Measurements from ENCODE around the gene TPSB2. TPM values are rescaled to one million over a fixed set of nuclear protein-coding genes. Genes with fewer than 3 reads are reported as not detected.

The TPSB2 gene
- total RNA-seq, 1 donor from 2014 or later = not detected

DNA sequence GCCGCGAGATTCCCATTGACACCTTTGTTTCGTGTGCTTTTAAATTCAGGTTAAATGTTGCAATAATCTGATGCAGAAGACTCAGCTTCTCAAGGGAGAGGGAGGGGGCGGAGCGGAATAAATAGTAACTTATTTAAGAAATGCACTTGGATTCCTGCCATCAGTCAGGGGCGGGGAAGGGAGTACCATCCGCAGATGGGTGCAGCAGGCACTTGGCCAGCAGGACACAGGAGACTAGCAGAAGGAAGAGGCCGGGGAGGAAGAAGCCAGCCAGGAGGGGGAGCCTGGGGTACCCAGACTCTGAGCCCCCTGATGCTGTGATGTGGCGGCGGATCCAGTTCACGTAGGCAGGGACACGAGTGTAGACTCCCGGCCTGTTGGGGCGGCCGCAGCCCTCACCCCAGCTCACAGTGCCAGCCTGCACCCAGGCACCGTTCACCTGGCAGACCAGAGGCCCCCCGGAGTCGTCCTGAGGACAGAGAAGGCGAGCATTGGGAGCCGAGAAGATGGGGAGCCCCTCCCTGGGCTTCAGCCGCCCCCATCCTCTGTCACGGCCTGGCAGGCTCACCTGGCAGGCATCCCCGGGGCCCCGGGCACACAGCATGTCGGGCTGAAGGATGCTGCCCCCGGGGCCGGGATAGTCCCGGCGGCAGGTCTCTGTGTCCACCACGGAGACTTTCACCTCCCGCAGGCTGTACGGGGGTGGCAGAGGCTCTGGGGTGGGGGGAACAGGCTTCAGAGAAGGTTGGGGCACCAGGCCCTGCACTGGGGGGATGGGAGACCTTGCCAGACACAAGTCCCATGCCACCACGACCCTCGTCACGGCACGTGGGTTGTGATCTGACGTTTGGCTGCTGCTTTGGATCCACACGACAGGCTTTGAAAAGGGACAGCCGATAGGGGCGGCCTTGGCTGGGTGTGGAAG, 8.1 kb downstream of the TPSB2 start:
- DNase-seq (ENCODE audit: extremely low read depth, low read depth, low spot score) = no peak

DNA sequence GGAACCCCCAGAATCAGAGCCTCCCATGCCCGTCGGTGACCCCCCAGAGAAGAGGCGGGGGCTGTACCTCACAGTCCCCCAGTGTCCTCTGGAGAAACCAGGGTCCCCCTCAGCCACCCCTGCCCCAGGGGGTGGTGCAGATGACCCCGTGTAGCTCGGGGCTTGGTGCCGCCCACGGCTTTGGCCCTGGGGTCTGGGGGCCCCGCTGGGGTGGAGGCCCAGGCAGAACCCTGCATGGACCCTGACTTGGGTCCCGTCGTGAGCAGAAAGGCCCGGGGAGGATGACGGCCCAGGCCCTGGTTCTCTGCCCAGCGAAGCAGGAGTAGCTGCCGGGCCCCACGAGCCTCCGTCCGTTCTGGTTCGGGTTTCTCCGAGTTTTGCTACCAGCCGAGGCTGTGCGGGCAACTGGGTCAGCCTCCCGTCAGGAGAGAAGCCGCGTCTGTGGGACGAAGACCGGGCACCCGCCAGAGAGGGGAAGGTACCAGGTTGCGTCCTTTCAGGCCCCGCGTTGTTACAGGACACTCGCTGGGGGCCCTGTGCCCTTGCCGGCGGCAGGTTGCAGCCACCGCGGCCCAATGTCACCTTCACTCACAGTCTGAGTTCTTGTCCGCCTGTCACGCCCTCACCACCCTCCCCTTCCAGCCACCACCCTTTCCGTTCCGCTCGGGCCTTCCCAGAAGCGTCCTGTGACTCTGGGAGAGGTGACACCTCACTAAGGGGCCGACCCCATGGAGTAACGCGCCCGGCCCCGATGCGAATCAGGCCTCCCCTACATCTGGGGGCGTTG, 8.9 kb downstream of the TPSB2 start:
- DNase-seq (ENCODE audit: extremely low read depth, low read depth, low spot score) = no peak

DNA sequence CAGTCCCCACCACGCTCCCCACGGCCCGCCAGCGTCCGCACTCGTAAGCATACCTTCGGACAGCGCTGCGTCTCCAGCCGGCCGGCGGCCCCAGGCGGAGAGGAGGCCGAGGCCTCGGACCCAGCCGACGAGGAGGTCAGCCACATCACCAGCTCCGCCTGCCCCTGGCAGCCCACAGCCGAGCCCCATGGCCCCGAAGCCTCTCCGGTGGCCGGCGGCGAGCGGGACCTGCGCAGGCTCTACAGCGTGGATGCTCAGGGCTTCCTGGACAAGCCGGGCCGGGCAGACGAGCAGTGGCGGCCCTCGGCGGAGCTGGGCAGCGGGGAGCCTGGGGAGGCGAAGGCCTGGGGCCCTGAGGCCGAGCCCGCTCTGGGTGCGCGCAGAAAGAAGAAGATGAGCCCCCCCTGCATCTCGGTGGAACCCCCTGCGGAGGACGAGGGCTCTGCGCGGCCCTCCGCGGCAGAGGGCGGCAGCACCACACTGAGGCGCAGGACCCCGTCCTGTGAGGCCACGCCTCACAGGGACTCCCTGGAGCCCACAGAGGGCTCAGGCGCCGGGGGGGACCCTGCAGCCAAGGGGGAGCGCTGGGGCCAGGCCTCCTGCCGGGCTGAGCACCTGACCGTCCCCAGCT, 9.8 kb downstream of the TPSB2 start:
- no peak for DNase-seq (ENCODE audit: extremely low read depth, low read depth, low spot score)

DNA sequence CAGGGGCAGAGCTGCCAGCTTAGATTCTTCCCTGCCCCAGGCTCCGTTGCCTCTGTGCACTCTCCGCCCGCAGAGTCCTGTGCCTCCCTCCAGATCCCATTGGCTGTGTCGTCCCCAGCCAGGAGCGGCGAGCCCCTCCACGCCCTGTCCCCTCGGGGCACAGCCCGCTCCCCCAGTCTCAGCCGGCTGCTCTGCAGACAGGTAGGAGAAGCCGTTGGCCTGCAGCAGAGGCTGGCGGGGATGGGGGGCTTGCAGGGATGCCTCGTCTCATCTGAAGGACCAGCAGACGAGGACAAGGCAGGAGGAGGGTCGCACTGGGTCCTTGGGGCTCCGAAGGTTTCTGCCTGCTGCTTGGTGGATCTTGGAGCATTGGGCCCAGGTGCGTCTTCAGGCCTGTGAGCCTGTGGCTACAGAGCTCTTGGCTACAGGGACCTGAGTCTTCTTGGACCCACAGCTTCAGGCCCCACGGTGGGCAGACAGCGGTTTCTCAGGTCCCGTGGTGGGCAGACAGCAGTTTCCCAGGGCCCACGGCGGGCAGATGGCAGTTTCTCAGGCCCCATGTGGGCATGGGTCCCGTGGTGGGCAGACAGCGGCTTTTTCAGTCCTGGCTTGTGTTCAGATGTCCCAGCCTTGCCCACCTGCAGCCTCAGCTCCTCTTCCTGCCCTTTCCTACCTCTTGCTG, 10.9 kb downstream of the TPSB2 start:
- DNase-seq (ENCODE audit: extremely low read depth, low read depth, low spot score) = no peak

DNA sequence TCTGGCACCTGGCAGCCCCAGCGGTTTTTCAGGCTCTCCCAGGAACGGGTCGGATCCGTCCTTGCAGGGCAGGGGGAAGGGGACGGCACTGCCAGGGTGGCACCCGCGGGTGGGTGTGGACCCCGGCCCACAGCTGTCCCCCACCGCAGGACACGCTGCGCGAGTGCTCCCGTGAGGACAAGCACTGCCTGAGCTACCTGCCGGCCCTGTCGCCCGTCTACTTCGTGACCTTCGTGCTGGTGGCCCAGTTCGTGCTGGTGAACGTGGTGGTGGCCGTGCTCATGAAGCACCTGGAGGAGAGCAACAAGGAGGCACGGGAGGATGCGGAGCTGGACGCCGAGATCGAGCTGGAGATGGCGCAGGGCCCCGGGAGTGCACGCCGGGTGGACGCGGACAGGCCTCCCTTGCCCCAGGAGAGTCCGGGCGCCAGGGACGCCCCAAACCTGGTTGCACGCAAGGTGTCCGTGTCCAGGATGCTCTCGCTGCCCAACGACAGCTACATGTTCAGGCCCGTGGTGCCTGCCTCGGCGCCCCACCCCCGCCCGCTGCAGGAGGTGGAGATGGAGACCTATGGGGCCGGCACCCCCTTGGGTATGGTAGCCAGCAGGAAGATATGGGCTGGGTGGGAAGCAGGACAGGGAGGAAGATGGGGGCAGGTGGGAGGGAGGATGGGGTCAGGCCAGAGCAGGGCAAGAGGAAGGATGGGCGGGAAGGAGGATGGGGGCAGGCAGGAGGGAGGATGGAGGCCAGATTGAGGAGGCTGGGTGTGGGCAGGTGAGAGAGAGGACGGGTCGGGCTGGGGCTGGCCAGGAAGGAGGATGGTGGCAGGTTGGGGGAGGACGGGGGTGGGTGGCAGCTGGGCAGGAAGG, 11.7 kb downstream of the TPSB2 start:
- no peak for DNase-seq (ENCODE audit: extremely low read depth, low read depth, low spot score)

DNA sequence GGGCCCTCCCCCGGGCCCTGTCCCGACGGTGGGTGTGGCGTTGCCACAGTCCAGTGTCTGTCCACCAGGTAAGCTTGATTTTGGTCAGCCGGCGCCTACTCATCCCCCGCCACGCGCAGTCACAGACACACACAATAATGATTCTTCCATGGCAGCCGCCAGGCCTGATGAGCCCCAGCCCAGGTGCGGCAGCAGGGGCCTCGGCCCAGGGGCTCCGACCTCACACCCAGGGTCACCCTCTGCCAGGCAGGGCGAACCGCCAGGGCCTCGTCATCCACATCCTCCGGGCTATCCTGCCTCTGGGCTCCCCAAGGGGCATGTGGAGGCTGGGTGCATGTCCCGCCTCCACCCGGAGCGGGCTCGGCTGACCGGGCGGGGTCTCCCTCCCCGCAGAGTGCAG, 12.5 kb downstream of the TPSB2 start:
- DNase-seq (ENCODE audit: extremely low read depth, low read depth, low spot score) = no peak

DNA sequence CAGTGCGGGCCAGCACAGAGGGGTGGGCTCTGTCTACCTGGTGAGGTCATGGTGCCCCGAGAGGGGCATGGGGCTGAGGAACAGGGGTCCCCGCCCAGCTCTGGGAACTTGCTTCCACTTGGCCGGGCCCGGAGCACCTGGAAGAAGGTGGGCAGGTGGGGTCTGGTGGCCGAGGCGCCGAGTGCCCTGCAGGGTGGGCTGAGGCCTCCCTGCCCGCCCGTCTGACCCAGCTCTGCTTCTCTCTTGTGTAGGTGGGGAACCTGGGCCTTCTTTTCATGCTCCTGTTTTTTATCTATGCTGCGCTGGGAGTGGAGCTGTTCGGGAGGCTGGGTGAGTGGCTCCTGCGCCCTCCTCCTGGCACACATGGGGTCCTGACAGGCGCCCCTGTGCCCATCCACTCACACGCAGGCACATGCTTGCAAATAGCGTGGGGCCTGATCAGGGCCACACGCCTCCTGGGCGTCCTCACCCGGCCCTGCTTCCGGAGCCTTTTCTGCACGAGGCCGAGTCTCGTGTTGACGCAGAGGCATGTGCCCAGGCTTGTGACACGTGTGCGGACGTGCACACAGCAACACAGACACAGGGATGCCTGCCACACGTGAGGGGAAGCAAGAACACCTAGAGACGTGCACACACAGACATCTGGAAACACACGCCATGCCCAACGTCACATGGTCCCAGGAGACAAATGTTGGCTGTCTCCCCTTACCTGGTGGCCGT, 13.1 kb downstream of the TPSB2 start:
- DNase-seq (ENCODE audit: extremely low read depth, low read depth, low spot score) = no peak

DNA sequence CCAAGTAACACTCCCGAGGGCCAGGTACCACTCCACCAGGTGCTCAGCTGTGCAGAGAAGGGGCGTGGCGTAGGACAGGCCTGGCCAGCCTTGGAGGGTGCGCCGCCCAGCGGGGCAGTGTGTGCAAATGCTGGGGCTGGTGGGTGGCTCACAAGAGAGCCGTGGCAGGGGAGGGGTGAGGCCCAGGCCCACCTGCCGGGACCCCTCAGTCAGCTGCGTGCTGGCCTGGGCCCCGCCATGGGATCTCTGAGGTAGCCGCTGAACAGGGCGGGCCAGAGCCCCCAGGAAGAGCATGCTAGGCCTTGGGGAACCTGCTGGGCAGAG, 13.7 kb downstream of the TPSB2 start:
- DNase-seq (ENCODE audit: extremely low read depth, low read depth, low spot score) = no peak

DNA sequence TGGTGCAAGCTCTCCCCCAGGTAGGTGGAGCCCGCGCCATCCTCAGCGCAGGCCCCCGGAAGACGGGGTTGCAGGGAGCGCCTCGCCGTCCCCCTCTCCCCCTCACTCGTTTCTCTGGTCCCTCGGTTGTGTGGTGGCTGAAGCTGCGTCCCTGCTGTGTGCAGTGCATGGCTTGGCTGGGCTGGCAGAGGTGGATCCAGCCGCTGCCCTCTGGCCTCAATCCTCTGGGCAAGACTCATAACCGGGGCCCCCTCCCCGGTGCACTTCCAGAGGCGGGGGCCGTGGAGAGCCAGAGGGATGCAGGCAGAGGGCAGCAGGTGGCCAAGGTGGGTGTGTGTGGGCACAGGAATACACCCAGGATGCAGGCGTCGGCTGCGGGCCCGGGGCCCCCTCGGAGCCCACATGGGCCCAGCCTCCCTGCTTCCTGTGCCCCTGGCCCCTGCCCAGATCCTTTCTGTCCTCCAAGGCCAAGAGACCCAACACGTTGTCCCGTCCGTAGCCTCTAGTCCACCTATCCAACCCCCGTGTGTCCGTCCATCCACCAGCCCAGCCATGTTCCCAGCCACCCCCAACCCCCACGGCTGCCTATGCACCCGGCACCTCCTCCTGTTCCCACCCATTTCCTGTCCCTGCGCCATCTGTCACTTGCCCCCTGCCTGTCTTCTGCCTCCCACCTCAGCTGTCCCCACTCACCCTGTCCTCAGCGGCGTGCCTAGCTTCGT, 14.2 kb downstream of the TPSB2 start:
- DNase-seq (ENCODE audit: extremely low read depth, low read depth, low spot score) = no peak

DNA sequence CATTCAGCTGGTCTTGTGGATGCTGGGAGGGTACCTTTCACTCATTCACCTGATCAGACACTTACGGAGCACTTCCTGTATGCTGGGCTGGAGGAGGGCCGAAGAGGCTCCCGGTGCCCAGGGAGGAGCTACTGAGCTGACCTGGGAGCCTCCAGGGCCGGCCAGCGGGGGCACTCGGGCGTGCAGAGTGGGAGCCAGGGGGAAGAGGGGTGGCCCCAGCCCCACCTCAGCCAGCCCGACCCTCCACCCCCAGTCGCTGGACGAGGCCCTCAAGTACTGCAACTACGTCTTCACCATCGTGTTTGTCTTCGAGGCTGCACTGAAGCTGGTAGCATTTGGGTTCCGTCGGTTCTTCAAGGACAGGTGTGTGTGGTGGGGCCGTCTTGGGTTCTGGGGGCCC, 15.3 kb downstream of the TPSB2 start:
- no peak for DNase-seq (ENCODE audit: extremely low read depth, low read depth, low spot score)

DNA sequence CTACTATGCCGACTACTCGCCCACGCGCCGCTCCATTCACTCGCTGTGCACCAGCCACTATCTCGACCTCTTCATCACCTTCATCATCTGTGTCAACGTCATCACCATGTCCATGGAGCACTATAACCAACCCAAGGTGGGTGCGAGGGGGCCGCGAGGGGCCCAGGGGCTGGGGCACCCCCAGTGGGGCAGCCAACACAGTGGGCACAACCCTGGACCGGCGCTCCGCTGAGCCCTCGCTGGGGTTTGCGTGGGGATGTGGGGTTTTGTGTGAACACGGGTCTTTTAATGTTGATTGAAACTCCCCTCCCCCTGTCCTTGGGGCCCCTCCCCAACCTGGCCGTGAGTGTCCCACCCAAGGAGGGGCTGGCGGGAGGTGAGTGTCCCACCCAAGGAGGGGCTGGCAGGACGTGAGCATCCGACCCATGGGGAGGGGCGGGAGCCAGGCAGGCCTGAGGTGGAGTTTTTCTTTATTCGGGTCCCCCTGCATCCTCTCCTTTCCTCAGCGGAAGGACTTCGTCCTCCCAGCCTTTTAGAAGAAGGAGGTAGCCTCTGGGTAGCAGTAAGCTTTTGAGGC, 16.1 kb downstream of the TPSB2 start:
- DNase-seq (ENCODE audit: extremely low read depth, low read depth, low spot score) = no peak

DNA sequence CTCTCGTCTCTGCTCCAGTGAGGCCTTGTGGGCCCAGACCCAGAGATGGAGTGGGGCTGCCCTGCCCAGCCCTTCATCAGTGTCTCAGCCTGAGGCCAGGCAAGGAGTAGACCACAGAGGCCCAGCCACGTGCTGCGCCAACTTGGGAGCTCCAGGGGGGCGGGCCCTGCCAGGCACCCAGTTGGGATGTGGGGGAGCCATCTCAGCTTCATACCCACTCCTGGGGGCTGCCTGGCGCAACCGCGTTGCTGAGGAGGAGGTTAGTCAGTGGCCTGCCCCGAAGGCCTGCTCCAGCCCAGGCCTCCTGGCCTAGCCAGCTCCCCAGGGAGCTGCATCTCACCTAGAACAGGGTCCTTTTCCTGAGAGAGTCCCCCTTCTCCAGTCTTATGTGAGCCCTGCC, 16.8 kb downstream of the TPSB2 start:
- no peak for DNase-seq (ENCODE audit: extremely low read depth, low read depth, low spot score)

DNA sequence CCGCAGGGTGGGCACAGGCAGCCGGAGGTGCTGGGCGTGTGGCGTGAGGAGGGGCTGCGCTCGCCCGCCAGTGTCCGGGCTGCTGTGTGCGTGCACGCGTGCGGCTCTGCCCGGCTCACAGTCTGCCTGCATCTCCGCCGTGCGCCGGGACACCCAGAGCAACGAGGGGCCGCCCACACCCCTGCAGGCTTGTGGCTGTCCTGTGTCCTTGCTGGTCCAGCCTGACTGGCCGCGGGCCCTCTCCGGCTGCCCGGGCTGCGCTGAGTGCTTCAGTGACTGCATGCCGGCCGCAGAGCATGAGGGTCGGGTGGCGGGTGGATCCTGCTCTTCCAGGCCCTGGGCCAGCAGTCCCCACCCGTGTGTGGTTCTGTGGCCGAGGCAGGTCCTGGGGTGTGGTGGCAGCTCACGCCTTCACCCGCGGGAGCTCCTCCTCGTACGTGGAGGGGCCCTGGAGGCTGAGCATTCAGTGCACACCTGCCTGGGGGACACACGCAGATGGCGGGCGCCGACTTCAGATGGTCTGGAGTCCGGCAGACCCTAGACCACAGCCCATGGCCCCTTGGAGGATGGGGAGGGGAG, 17.3 kb downstream of the TPSB2 start:
- DNase-seq (ENCODE audit: extremely low read depth, low read depth, low spot score) = no peak

DNA sequence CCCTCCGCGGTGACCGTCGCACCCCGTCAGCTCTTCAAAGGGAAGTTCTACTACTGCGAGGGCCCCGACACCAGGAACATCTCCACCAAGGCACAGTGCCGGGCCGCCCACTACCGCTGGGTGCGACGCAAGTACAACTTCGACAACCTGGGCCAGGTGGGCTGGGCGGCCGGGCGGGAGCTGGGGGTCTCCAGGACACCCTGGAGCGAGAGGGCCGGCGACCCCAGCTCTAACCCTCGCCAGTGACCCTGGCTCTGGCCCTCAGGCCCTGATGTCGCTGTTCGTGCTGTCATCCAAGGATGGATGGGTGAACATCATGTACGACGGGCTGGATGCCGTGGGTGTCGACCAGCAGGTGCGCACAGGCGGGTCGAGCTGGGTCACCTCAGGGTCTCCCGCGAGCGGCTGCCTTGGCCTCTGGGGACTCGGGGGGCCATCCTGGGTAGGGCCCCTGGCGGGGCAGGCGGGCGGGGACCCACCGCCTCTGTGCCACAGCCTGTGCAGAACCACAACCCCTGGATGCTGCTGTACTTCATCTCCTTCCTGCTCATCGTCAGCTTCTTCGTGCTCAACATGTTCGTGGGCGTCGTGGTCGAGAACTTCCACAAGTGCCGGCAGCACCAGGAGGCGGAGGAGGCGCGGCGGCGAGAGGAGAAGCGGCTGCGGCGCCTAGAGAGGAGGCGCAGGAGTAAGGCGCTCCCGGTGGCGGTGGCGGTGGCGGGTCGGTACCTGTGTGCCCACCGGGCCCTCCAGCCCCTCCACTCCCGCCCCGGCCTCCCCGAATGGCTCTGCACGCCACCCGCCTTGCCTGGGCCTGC, 18.3 kb downstream of the TPSB2 start:
- DNase-seq (ENCODE audit: extremely low read depth, low read depth, low spot score) = no peak

DNA sequence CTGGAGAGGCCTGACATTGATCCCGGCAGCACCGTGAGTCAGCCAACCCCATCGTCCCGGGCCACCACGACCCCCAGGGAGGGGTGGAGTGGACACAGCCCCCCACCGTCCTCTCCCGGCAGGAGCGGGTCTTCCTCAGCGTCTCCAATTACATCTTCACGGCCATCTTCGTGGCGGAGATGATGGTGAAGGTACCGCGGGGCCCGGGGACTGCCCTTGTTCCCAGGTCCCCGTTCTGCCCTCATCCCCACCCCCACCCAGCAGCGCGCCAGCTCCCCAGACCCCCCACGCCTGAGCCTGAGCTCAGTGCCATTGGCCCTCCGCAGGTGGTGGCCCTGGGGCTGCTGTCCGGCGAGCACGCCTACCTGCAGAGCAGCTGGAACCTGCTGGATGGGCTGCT, 19.5 kb downstream of the TPSB2 start:
- DNase-seq (ENCODE audit: extremely low read depth, low read depth, low spot score) = no peak

DNA sequence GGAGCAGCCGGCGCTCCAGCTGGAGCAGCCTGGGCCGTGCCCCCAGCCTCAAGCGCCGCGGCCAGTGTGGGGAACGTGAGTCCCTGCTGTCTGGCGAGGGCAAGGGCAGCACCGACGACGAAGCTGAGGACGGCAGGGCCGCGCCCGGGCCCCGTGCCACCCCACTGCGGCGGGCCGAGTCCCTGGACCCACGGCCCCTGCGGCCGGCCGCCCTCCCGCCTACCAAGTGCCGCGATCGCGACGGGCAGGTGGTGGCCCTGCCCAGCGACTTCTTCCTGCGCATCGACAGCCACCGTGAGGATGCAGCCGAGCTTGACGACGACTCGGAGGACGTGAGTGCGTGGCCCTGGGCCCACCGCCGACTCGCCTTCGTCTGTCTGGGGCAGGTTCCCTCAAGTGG, 20.9 kb downstream of the TPSB2 start:
- DNase-seq (ENCODE audit: extremely low read depth, low read depth, low spot score) = no peak

DNA sequence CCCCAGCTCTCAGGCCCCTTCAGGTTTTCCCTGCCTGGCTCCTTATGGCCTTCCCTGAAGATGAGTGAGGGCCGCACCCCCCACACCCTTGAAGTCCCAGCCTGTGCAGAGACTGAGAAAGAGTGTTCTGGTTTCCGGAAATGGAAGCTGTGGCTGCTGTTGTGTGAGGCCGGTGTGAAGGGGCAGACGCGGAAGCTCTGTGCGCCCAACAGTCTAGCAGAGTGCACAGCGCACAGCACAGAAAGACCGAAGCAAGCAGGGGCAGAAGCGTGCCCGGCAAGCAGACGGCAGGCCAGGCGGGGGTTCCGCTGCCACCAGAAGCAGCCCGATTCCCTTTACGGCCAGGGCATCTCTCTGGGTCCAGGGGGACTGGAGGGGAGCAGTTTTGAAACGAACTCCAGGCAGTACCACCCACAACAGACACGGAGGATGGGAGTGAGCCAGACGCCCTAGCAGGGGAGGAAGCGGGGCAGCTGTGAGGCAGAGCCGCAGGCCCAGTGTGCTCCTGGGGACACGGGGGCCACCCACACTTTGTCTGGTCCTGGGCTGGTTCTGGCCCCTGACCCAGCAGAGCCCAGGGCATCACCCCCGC, 21.6 kb downstream of the TPSB2 start:
- no peak for DNase-seq (ENCODE audit: extremely low read depth, low read depth, low spot score)
